GM19193 (cell line): ENCODE measurements around the gene DPPA5.

Experiments
- POLR2A ChIP-seq: IDR thresholded peaks from 4 replicates; pipeline ENCODE4 v1.6.1; 2011; ENCODE audit not compliant: insufficient read depth, insufficient read length; ENCODE audit errors: extremely low read depth

DPPA5 gene

DNA sequence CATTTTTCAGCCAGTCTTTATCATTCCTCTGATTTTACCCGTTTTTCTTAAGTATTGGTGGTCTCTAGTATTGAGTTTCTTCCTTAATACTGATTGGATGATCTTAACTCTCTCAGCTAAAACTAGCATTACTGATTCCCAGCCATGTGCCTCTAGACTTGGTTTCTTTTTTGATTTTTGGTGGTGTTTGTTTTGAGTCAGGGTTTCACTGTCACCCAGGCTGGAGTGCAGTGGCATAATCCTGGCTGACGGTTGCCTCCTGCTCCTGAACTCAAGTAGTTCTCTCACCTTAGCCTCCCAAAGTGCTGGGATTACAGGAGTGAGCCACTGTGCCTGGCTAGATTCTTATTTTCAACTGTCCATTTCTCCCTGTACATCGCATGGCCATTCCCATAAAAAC lies 24.9 kb downstream of the DPPA5 start:
- no peak for TF ChIP-seq POLR2A

DNA sequence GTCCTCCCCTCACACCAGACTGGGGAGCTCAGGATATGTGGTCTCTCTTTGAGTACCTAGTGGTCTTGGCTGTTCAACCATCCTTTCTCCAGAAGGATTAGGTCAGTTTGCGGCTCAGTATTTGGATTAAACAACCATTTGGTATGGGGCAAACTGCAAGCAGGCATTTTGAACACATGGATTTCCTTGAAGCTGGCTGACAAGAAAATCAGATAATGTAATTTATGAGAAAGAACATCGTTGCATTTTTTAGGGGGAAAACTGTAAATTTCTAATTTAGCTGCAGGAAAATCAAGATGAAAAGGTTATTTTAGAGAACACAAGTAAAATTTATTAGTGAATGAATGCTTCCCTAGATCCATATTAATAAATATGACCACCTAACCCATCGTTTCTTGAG lies 25.3 kb downstream of the DPPA5 start:
- no peak for TF ChIP-seq POLR2A

DNA sequence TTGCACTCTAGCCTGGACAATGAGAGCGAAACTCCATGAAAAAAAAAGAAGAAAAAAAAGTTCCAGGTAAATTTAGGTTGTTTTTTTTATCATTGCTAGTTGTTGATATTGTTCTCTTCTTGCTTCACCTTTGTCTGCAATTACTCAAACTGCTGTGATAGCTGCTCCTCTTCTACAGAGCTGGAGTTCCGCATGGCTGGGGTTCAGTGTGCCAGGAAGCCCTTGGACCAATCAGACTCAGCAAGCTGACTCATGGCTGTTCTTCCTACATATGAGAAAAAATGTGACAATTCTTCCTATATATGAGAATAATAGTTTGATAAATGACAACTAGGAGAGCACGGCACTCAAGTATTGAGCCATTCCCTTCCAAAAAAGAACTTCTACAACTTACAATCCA lies 28.4 kb downstream of the DPPA5 start:
- TF ChIP-seq POLR2A: no peak

DNA sequence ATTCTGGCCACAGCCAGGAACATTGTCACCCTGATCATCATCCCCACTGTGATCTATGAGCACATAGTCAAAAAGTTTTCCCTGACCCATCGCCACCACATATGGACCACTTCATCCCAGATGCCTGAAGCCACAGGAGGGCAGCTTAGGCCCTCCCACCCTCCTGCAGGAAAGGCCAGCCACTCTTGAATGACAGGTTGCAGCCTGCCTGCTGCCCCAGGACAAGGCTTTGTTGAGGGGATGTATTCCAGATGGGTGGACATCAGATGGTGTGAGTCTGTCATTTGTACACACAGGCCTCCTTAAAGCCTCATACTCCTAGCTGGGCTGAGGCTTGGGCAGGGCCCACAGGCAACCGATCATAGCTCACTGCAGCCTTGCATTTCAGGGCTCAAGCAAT lies 30.8 kb downstream of the DPPA5 start:
- TF ChIP-seq POLR2A: no peak

GRCh38 chr6:73314577-73315492 lies 39.2 kb downstream of the DPPA5 start:
- TF ChIP-seq POLR2A: no peak

DNA sequence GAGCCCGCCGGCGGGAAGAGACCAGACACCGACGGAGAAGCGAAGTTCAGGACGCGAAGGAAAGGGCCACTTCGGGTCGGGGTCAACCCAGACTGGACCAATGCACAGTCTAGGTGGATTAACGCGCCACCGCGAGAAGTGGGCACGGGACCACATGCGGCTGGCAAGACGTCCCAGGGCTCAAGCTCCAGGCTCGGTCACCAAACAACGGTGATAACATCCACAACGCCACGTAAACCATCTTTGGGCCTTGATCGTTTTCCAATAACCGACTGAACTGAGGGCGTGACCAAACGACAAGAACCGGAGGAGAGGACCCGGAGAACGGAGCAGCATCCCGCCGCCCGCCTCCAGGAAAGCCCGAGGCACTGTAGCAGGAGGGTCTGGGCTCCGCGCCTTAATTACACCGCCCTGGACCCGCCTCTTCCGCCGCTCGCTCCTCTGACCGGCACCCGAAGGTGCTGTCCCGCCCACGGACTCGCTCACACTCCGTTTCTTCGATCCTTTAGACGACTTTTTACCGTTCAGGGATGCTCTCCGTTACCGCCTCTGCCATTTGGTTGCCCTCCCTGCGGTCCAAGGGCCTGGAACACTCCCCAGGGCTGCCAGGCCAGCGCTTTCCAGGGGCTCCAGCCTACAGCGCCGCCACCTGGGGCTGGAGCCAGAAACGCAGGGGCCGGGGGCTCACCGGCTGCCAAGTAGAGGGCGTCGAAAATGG lies 44.1 kb downstream of the DPPA5 start:
- TF ChIP-seq POLR2A: peak; percentile 92

DNA sequence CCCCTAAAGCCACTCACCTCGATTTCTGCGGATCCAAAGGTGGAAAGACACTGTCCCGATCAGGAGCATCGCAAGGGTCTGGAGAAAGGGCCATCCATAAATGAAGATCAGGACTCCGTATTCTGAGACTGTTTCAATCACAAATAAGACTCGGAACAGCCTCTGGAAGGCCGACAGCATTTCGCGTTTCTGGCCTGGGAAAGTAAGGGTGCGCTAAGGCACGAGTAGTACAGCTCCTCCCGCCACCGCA lies 44.6 kb downstream of the DPPA5 start:
- TF ChIP-seq POLR2A: no peak

GRCh38 chr6:73308712-73309534 lies 45.2 kb downstream of the DPPA5 start:
- TF ChIP-seq POLR2A: no peak
